NK-92 (cell line): ENCODE measurements around the gene MN1.

ENCODE experiments used
- DNase-seq: peaks from one replicate; lab custom pipeline; 2025; ENCODE audit not compliant: unreplicated experiment; lab: John Stamatoyannopoulos, UW

Gene MN1

GRCh38 chr22:27719036-27719347, 82.6 kb downstream of the MN1 start:
- DNase-seq = no peak

- no peak for DNase-seq
These were observed 83.1 kb downstream of the MN1 start for GRCh38 chr22:27718186-27719035.

- no peak for DNase-seq
These were observed 84.5 kb downstream of the MN1 start for GRCh38 chr22:27717094-27717493.

- DNase-seq = no peak
These were observed 85.5 kb downstream of the MN1 start for GRCh38 chr22:27716074-27716473.

GRCh38 chr22:27715106-27715505, 86.5 kb downstream of the MN1 start:
- DNase-seq = no peak

GRCh38 chr22:27714068-27714467, 87.5 kb downstream of the MN1 start:
- no peak for DNase-seq

- no peak for DNase-seq
These were observed 88.1 kb downstream of the MN1 start for GRCh38 chr22:27713461-27713860.

GRCh38 chr22:27711756-27712155, 89.8 kb downstream of the MN1 start:
- DNase-seq = no peak

GRCh38 chr22:27711012-27711411, 90.5 kb downstream of the MN1 start:
- DNase-seq = no peak

- no peak for DNase-seq
These were observed 91.5 kb downstream of the MN1 start for GRCh38 chr22:27709919-27710675.

GRCh38 chr22:27706489-27706888, 95.1 kb downstream of the MN1 start:
- no peak for DNase-seq

GRCh38 chr22:27705408-27706080, 96.0 kb downstream of the MN1 start:
- DNase-seq = no peak

GRCh38 chr22:27704581-27704980, 97.0 kb downstream of the MN1 start:
- DNase-seq = no peak

- no peak for DNase-seq
These were observed 102.1 kb downstream of the MN1 start for GRCh38 chr22:27699383-27700019.

GRCh38 chr22:27698813-27699212, 102.7 kb downstream of the MN1 start:
- DNase-seq = no peak
